Measurements from ENCODE around the gene PTPRG.
"Not testable (repeated sequence)": the region's sequence is repeated elsewhere in the genome, so short reads cannot be mapped to it uniquely, and the experiment has no call there.

The PTPRG gene

GRCh38 chr3:62032738-62033137 lies 471.4 kb downstream of the PTPRG start:
- in situ Hi-C loops (cut with HindIII; ENCODE audit: low pct_ligation_motif_present, low sequenced_read_pairs): no loop called here
- Histone ChIP-seq H3K27ac (no peak overlapping the region), H3K27me3 (replicated peaks) (no peaks in the 10 kb centered on the region), H3K4me3 (ENCODE audit: low read depth, low read length) (no peak overlapping the region), H3K36me3 (replicated peaks) (no peaks in the 10 kb centered on the region)
- no peak for DNase-seq
- TF ChIP-seq CTCF (IDR thresholded peaks at IDR 0.05; ENCODE audit: low read depth, low read length, missing control alignments): no peak

GRCh38 chr3:62035402-62036057 lies 474.2 kb downstream of the PTPRG start:
- Histone ChIP-seq H3K27me3 (replicated peaks) (no peaks in the 10 kb centered on the region), H3K36me3 (replicated peaks) (no peaks in the 10 kb centered on the region), H3K27ac (no peak overlapping the region), H3K4me3 (ENCODE audit: low read depth, low read length) (no peak overlapping the region)
- DNase-seq: no peak
- in situ Hi-C loops (cut with HindIII; ENCODE audit: low pct_ligation_motif_present, low sequenced_read_pairs): no loop called here
- TF ChIP-seq CTCF (IDR thresholded peaks at IDR 0.05; ENCODE audit: low read depth, low read length, missing control alignments): no peak

- no peak for DNase-seq
- no peak for TF ChIP-seq CTCF (IDR thresholded peaks at IDR 0.05; ENCODE audit: low read depth, low read length, missing control alignments)
- Histone ChIP-seq H3K4me3 (ENCODE audit: low read depth, low read length) (no peak overlapping the region), H3K27ac (no peak overlapping the region), H3K27me3 (replicated peaks) (no peaks in the 10 kb centered on the region), H3K36me3 (replicated peaks) (no peaks in the 10 kb centered on the region)
- in situ Hi-C loops (cut with HindIII; ENCODE audit: low pct_ligation_motif_present, low sequenced_read_pairs): no loop called here
These were observed 475.4 kb downstream of the PTPRG start for GRCh38 chr3:62036726-62037125.

- H3K27ac ChIP-seq; DNase-seq; H3K36me3 ChIP-seq (replicated peaks); H3K27me3 ChIP-seq (replicated peaks); H3K4me3 ChIP-seq (ENCODE audit: low read depth, low read length); in situ Hi-C loops (cut with HindIII; ENCODE audit: low pct_ligation_motif_present, low sequenced_read_pairs): not testable (repeated sequence)
These were observed 477.4 kb downstream of the PTPRG start for GRCh38 chr3:62038798-62039197.

GRCh38 chr3:62039586-62039985 lies 478.2 kb downstream of the PTPRG start:
- no peak for DNase-seq
- Histone ChIP-seq H3K36me3 (replicated peaks) (no peaks in the 10 kb centered on the region), H3K4me3 (ENCODE audit: low read depth, low read length) (no peak overlapping the region), H3K27me3 (replicated peaks) (no peaks in the 10 kb centered on the region), H3K27ac (no peak overlapping the region)
- in situ Hi-C loops (cut with HindIII; ENCODE audit: low pct_ligation_motif_present, low sequenced_read_pairs): no loop called here
- no peak for TF ChIP-seq CTCF (IDR thresholded peaks at IDR 0.05; ENCODE audit: low read depth, low read length, missing control alignments)

- no peak overlapping the region for H3K27ac ChIP-seq
- no peak for TF ChIP-seq CTCF (IDR thresholded peaks at IDR 0.05; ENCODE audit: low read depth, low read length, missing control alignments)
- no peak for DNase-seq
- no peaks in the 10 kb centered on the region for H3K36me3 ChIP-seq (replicated peaks)
- H3K27me3 ChIP-seq (replicated peaks): no peaks in the 10 kb centered on the region
- in situ Hi-C loops (cut with HindIII; ENCODE audit: low pct_ligation_motif_present, low sequenced_read_pairs): no loop called here
- H3K4me3 ChIP-seq (ENCODE audit: low read depth, low read length): no peak overlapping the region
These were observed 480.3 kb downstream of the PTPRG start for GRCh38 chr3:62041681-62042080.

Data from brain microvascular endothelial cell (primary cell).